Activated CD8-positive, alpha-beta T cell treated with anti-CD3 and anti-CD28 coated beads for 36 hours (primary cell): ENCODE measurements around the gene ZNF771. TPM values are rescaled to one million over a fixed set of nuclear protein-coding genes. Genes with fewer than 3 reads are reported as not detected.

Experiments
- ATAC-seq: fragments of 200-7000 bp; cut with Tn5 transposase; one replicate; pipeline ENCODE4 v1.10.0; 2021; ENCODE audit warnings: mild to moderate bottlenecking, moderate library complexity
- CTCF ChIA-PET: fragments of 350-600 bp; sonication (Branson Sonifier 250); formaldehyde crosslinking; loops from one replicate; lab custom pipeline; 2021; ENCODE audit warnings: antibody characterized with exemption; lab: Charles Lee
- POLR2A ChIA-PET: fragments of 350-600 bp; sonication (Branson Sonifier 250); formaldehyde crosslinking; loops from one replicate; lab custom pipeline; 2021; ENCODE audit warnings: antibody characterized with exemption; lab: Charles Lee
- DNase-seq: peaks from one replicate; pipeline ENCODE4 v3.0.0-alpha.2; 2020
- H3K27ac Mint-ChIP-seq: one replicate; pipeline ENCODE4 v1.8.0; 2021; ENCODE audit warnings: mild to moderate bottlenecking, mixed read lengths
- H3K27me3 Mint-ChIP-seq: one replicate; pipeline ENCODE4 v1.8.0; 2021; ENCODE audit warnings: mixed read lengths
- H3K36me3 Mint-ChIP-seq: one replicate; pipeline ENCODE4 v1.8.0; 2021; ENCODE audit warnings: low read depth, mixed read lengths
- H3K4me1 Mint-ChIP-seq: one replicate; pipeline ENCODE4 v1.8.0; 2021; ENCODE audit warnings: low read depth, mixed read lengths
- H3K4me3 Mint-ChIP-seq: one replicate; pipeline ENCODE4 v1.8.0; 2021; ENCODE audit warnings: mild to moderate bottlenecking, moderate library complexity, mixed read lengths
- H3K9me3 Mint-ChIP-seq: one replicate; pipeline ENCODE4 v1.8.0; 2021; ENCODE audit warnings: mixed read lengths
- CTCF ChIP-seq: fragments of 200-600 bp; IDR thresholded peaks from one replicate; pipeline ENCODE4 v1.8.0; 2022; ENCODE audit warnings: antibody characterized with exemption, mild to moderate bottlenecking
- intact Hi-C: fragments of 100-400 bp; cut with micrococcal nuclease; formaldehyde crosslinking; loops from one replicate; pipeline ENCODE4 v1.10.0; 2022
- total RNA-seq, 2 experiments: library from RNA; stranded (reverse); gene quantifications; one replicate each; pipeline ENCODE4 v1.2.3, GENCODE V29; 2021

Gene ZNF771
- total RNA-seq, 2 experiments from 2014 or later = 5.4 to 6.6 TPM

GRCh38 chr16:30398661-30399434 is 8.6 kb upstream of the ZNF771 start:
- Mint-ChIP-seq H3K4me3 (no peak overlapping the region), H3K27ac (peak overlapping the region; percentile 61), H3K9me3 (no peaks in the 10 kb centered on the region), H3K36me3 (peaks cover 28% of the 10 kb centered on the region), H3K4me1 (peaks cover 46% of the 10 kb centered on the region), H3K27me3 (no peaks in the 10 kb centered on the region)
- intact Hi-C loops = no loop called here
- CTCF ChIA-PET = interaction anchor here (1.6 to 4.3 kb wide), 2 partner anchors 10 to 28 kb away, joined by 4 to 29 read pairs; partner anchors contain the start of gene ZNF771
- ATAC-seq = no peak
- DNase-seq = no peak
- POLR2A ChIA-PET = interaction anchor here (0.7 to 2.4 kb wide), 9 partner anchors 9 to 187 kb away, joined by 3 to 16 read pairs (median 3); partner anchors contain the start of genes SEPTIN1, ZNF771 and ZNF785
- TF ChIP-seq CTCF = no peak

- TF ChIP-seq CTCF = no peak
- no peak for ATAC-seq
Measured at GRCh38 chr16:30399435-30400186, 7.8 kb upstream of the ZNF771 start.

GRCh38 chr16:30401768-30402425 is 5.5 kb upstream of the ZNF771 start:
- peak overlapping the region; percentile 4 for H3K4me3 Mint-ChIP-seq
- ATAC-seq = no peak
- no peak for TF ChIP-seq CTCF
- peaks cover 23% of the 10 kb centered on the region for H3K36me3 Mint-ChIP-seq
- intact Hi-C loops = no loop called here
- DNase-seq = no peak
- peak overlapping the region; percentile 3 for H3K27ac Mint-ChIP-seq
- POLR2A ChIA-PET = interaction anchor here (1.0 to 1.3 kb wide), 2 partner anchors 31 to 338 kb away, joined by 3 to 4 read pairs; no protein-coding TSS in a partner anchor
- CTCF ChIA-PET = interaction anchor here (1.1 to 1.6 kb wide), 3 partner anchors 16 to 214 kb away, joined by 3 to 6 read pairs (median 3); no protein-coding TSS in a partner anchor
- no peaks in the 10 kb centered on the region for H3K27me3 Mint-ChIP-seq
- H3K4me1 Mint-ChIP-seq = peaks cover 42% of the 10 kb centered on the region
- H3K9me3 Mint-ChIP-seq = no peaks in the 10 kb centered on the region

More at GRCh38 chr16:30399435-30400186, 7.8 kb upstream of the ZNF771 start:
- peak overlapping the region; percentile 87 for H3K27ac Mint-ChIP-seq
- intact Hi-C loops = no loop called here
- peaks cover 28% of the 10 kb centered on the region for H3K36me3 Mint-ChIP-seq
- H3K9me3 Mint-ChIP-seq = no peaks in the 10 kb centered on the region
- no peaks in the 10 kb centered on the region for H3K27me3 Mint-ChIP-seq
- peak overlapping the region; percentile 84 for H3K4me3 Mint-ChIP-seq
- ChIA-PET POLR2A (interaction anchor here (1.1 to 2.4 kb wide), 6 partner anchors 8 to 186 kb away, joined by 3 to 16 read pairs (median 3); partner anchors contain the start of genes ZNF771 and ZNF785), CTCF (interaction anchor here (1.6 to 4.3 kb wide), 2 partner anchors 9 to 29 kb away, joined by 4 to 29 read pairs; partner anchors contain the start of gene ZNF771)
- H3K4me1 Mint-ChIP-seq = peaks cover 43% of the 10 kb centered on the region
- DNase-seq = no peak

- no peak for DNase-seq
- Mint-ChIP-seq H3K36me3 (peaks cover 9% of the 10 kb centered on the region), H3K9me3 (no peaks in the 10 kb centered on the region), H3K27ac (peak overlapping the region; percentile 98), H3K27me3 (no peaks in the 10 kb centered on the region), H3K4me1 (peaks cover 25% of the 10 kb centered on the region), H3K4me3 (peak overlapping the region; percentile 93)
- CTCF ChIA-PET = interaction anchor here (0.6 to 5.0 kb wide), 11 partner anchors 8 to 315 kb away, joined by 3 to 51 read pairs (median 5); partner anchors contain the start of genes CD2BP2, DCTPP1, SEPTIN1 and TBX6
- ATAC-seq = peak; percentile 17
- intact Hi-C loops = loop anchor here (5.0 kb wide), 1 partner anchor 34 kb away; the partner anchor contains the start of genes MYL11 and TBC1D10B
- POLR2A ChIA-PET = interaction anchor here (0.7 to 4.2 kb wide), 12 partner anchors 8 to 283 kb away, joined by 3 to 38 read pairs (median 5); partner anchors contain the start of genes CD2BP2, MAPK3, SEPTIN1 and ZNF48
- no peak for TF ChIP-seq CTCF
Measured at GRCh38 chr16:30406795-30407101, 658 bp upstream of the ZNF771 start.
